K562 (cell line): ENCODE data around the gene EVI5L. TPM values are rescaled to one million over a fixed set of nuclear protein-coding genes. Genes with fewer than 3 reads are reported as not detected.
A peak's percentile ranks its signal among the peaks of the same experiment; 100 is the strongest.

Source experiments
- BCOR ChIP-seq: fragments of 450-650 bp; IDR thresholded peaks from 2 replicates; pipeline ENCODE4 v1.6.1; 2016
- ETV6 ChIP-seq, 3 experiments: fragments of 150-350 bp in 1 of 3; sonication (generic) in 1 of 3; formaldehyde crosslinking in 1 of 3; IDR thresholded peaks; 2 replicates each; pipeline versions ENCODE4 v1.6.1 to v1.8.0; 2014 to 2022; ENCODE audit warnings: borderline replicate concordance in 2 of 3, low read depth in 2 of 3, antibody characterized with exemption in 1 of 3, low read length in 1 of 3, mild to moderate bottlenecking in 1 of 3, missing genetic modification reagents in 1 of 3
- GTF2A2 ChIP-seq: IDR thresholded peaks from 2 replicates; pipeline ENCODE4 v1.6.1; 2016; ENCODE audit warnings: mild to moderate bottlenecking, missing genetic modification characterization, missing compliant biosample characterization
- HCFC1 ChIP-seq: IDR thresholded peaks from 2 replicates; pipeline ENCODE4 v1.6.1; 2012; ENCODE audit warnings: low read depth, low read length, improper control_type of control experiment
- MBD1 ChIP-seq: fragments of 250-450 bp; sonication (Bioruptor Pico); IDR thresholded peaks from 2 replicates; pipeline ENCODE4 v1.8.0; 2022; ENCODE audit warnings: inconsistent platforms
- MNT ChIP-seq, 2 experiments: fragments of 450-650 bp; conservative IDR thresholded peaks; 2 replicates each; pipeline ENCODE4 v1.6.1; 2017; ENCODE audit warnings: mild to moderate bottlenecking in 2 of 2, moderate library complexity in 2 of 2
- NCOA1 ChIP-seq: fragments of 450-650 bp; IDR thresholded peaks from 2 replicates; pipeline ENCODE4 v1.6.1; 2016; ENCODE audit warnings: low read depth
- NEUROD1 ChIP-seq: fragments of 150-350 bp; IDR thresholded peaks from 2 replicates; pipeline ENCODE4 v1.6.1; 2014; ENCODE audit warnings: borderline replicate concordance, low read length, low read depth; ENCODE audit not compliant: partially characterized antibody
- NFYB ChIP-seq: IDR thresholded peaks from 2 replicates; pipeline ENCODE4 v1.6.1; 2011; ENCODE audit warnings: mild to moderate bottlenecking, moderate library complexity; ENCODE audit not compliant: insufficient read length; ENCODE audit errors: extremely low read depth
- PATZ1 ChIP-seq: fragments of 250-450 bp; sonication (Bioruptor Pico); IDR thresholded peaks from 2 replicates; pipeline ENCODE4 v1.5.0; 2020; ENCODE audit warnings: mild to moderate bottlenecking, borderline replicate concordance
- SMAD4 ChIP-seq: fragments of 250-450 bp; sonication (Bioruptor Pico); conservative IDR thresholded peaks from 2 replicates; pipeline ENCODE4 v1.8.0; 2021; ENCODE audit warnings: inconsistent platforms, mild to moderate bottlenecking, moderate library complexity
- TCF7L2 ChIP-seq: fragments of 150-350 bp; IDR thresholded peaks from 2 replicates; pipeline ENCODE4 v1.6.1; 2016; ENCODE audit warnings: low read depth, mild to moderate bottlenecking, low read length, moderate library complexity
- ZBTB9 ChIP-seq: fragments of 450-650 bp; formaldehyde crosslinking; IDR thresholded peaks from 2 replicates; pipeline ENCODE4 v1.4.0; 2020; ENCODE audit warnings: mild to moderate bottlenecking, moderate library complexity
- ZFX ChIP-seq: sonication (generic); formaldehyde crosslinking; IDR thresholded peaks from 2 replicates; pipeline ENCODE4 v1.8.0; 2022; ENCODE audit warnings: mild to moderate bottlenecking, missing genetic modification reagents, moderate library complexity
- ZNF324 ChIP-seq: fragments of 250-450 bp; sonication (Bioruptor Pico); IDR thresholded peaks from 2 replicates; pipeline ENCODE4 v1.4.0; 2020; ENCODE audit warnings: mild to moderate bottlenecking
- ZNF518B ChIP-seq: fragments of 250-450 bp; sonication (Bioruptor Pico); IDR thresholded peaks from 2 replicates; pipeline ENCODE4 v1.5.0; 2021; ENCODE audit warnings: mild to moderate bottlenecking, moderate library complexity
- polyA plus RNA-seq, 8 experiments: library from polyadenylated mRNA; depleted of rRNA in 4 of 8; stranded (reverse) in 5 of 8; unstranded in 3 of 8; fragments of >200 nt; fragmentation: Nextera tagmentation in 2 of 8; fragmentation: Illumina TruSeq in 1 of 8; extraction: Ambion mirVana in 2 of 8; extraction: Trizol in 1 of 8; gene quantifications; 2 replicates each; pipeline versions ENCODE4 v1.2.1 to v1.2.3, GENCODE V29; 2011 to 2014; ENCODE audit warnings: inconsistent platforms in 1 of 8, missing spikeins in 1 of 8
- total RNA-seq, 7 experiments: library from RNA; depleted of rRNA in 6 of 7; stranded (reverse); fragments of >200 nt in 6 of 7; fragmentation: Illumina TruSeq in 2 of 7; extraction: Trizol in 2 of 7; gene quantifications; 2 replicates each; pipeline versions ENCODE4 v1.2.1 to v1.2.3, GENCODE V29; 2011 to 2021; ENCODE audit warnings: low replicate concordance in 1 of 7

The EVI5L gene
- total and polyA plus RNA-seq, 9 of the 15 experiments (the other 6 are each of a cell fraction or from before 2014, with no cell fraction given), result 0.69 to 1.8 (median 1.2) TPM; not detected in 2

GRCh38 chr19:7869453-7869909, 39.5 kb downstream of the EVI5L start (continued):
- no peak for TF ChIP-seq ZNF518B (CRISPR knock-in tag)
- TF ChIP-seq ZFX (CRISPR knock-in tag), result no peak; the same call in 1 of the 2 replicates
- no peak for TF ChIP-seq TCF7L2
- TF ChIP-seq NFYB, result no peak
- no peak for TF ChIP-seq NEUROD1
- no peak for TF ChIP-seq HCFC1
- no peak for TF ChIP-seq NCOA1
- no peak; the same call in 1 of the 2 replicates for TF ChIP-seq SMAD4 (CRISPR knock-in tag)
- TF ChIP-seq MNT (conservative IDR thresholded peaks at IDR 0.05), result peak; percentile 26 to 66; a peak in 2 of 4 replicates
- no peak for TF ChIP-seq MBD1 (CRISPR knock-in tag)
- TF ChIP-seq BCOR, result no peak
- no peak for TF ChIP-seq ETV6 (IDR thresholded peaks at IDR 0.05; ENCODE audit: borderline replicate concordance in 1 of 2, low read depth in 2 of 2, low read length in 1 of 2)
- no peak for TF ChIP-seq ETV6 (CRISPR knock-in tag; IDR thresholded peaks at IDR 0.05; ENCODE audit: borderline replicate concordance)
- no peak for TF ChIP-seq GTF2A2
- no peak for TF ChIP-seq ZNF324 (CRISPR knock-in tag)
- TF ChIP-seq PATZ1 (CRISPR knock-in tag), result no peak
- no peak for TF ChIP-seq ZBTB9 (CRISPR knock-in tag)
